ENCODE results near the gene MTREX. TPM values are rescaled to one million over a fixed set of nuclear protein-coding genes. Genes with fewer than 3 reads are reported as not detected.
"Not testable (repeated sequence)": the region's sequence is repeated elsewhere in the genome, so short reads cannot be mapped to it uniquely, and the experiment has no call there.

Gene MTREX
- polyA plus RNA-seq, result 10 to 100 TPM; 15.4 to 20.7 (median 18.0) TPM

DNA sequence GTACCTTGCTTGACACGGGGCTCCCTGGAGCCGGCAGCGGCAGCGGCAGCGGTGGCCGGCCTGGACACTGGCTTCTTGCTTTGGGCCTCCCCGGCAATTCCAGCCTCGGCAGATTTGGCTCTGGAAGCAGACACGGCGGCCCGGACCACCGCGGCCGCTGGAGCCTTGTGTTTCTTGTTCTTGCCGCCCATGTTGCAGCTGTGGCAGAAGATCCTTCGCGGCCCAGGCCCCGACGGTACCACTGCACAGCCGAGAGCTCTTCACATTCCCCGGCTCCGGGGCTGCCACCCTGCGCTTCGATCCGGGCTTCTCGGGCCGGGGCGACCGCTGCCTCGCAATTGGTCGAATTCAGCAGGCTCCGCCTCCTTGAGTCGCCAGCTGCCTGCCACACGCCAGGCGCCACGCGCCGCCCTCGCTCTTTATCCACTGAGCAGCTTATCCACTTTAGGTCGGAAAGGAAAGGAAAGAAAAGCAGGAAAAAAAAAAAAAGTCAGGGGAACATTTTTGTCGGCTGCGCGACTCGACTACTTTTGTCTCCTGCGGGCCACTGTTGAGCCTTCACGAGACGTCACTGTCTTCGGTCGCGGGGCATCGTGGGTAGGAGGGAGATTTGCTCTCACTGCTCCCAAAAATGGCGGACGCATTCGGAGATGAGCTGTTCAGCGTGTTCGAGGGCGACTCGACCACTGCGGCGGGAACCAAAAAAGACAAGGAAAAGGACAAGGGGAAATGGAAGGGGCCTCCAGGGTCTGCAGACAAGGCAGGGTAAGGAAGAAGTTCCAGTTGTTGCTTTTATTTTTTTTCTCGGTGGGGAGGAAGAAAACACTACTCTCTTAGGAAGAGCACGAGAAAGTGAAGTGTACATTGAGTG, at the start of gene MTREX, which contains the start of gene DHX29:
MTREX (plus strand) TSS at position 607 of the 871 bp plus-strand sequence; CDS start at position 632, 25 bp downstream.
DHX29 (minus strand) TSS at position 312 of the 871 bp plus-strand sequence; CDS start at position 191, 121 bp downstream.
- WGBS, 3 donors, result 0% methylated on average over 62 of the region's 62 CpGs

DNA sequence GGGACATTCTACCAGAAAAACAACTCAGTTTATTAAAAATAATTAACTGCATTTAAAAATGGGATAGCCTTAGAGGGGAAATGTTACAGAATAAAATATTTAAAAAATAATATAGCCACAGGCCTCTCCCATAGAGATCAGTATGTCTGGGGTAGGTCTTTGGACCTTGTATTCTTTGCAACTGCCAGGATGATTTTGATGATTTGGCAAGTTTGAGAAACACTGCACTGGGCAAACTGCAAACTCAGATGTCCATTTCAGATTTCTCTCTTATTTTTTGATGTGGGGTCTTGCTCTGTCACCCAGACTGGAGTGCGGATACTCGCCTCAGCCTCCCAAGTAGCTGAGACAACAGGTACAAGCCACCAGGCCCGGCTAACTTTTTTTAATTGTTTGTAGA, 49.5 kb upstream of the MTREX start:
- H3K27ac ChIP-seq (ENCODE audit: low read depth, low read length), result no peak overlapping the region
- 96 to 99% (median 97%) methylated on average over 3 of the region's 3 CpGs for WGBS, 3 donors

More for the DNA sequence above, at the start of gene MTREX, which contains the start of gene DHX29:
- H3K27ac ChIP-seq (ENCODE audit: low read depth, low read length), result peak within 1 kb of the TSS; percentile 43

DNA sequence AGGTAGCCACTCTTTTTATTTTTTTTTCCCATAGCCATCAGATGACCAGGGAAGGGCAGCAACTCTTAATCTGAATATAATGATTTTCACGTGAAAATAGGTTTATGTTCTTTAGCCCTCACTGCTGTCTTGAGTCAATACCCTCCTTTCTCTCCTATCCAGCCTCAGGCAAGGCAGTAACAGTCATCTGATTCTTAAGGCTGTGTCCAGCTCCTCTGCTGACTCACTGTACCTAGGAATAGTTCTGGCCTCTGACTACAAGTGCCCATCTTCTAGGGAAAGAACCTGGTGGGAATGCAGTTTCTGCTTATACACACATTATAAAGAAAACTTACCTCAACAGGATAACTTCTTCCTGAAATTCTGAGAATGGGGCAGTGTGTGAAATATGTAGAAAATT, 31.0 kb upstream of the MTREX start:
- no peak overlapping the region for H3K27ac ChIP-seq (ENCODE audit: low read depth, low read length)
- WGBS, 3 donors, result 71 to 91% (median 90%) methylated on average over 1 of the region's 1 CpG

DNA sequence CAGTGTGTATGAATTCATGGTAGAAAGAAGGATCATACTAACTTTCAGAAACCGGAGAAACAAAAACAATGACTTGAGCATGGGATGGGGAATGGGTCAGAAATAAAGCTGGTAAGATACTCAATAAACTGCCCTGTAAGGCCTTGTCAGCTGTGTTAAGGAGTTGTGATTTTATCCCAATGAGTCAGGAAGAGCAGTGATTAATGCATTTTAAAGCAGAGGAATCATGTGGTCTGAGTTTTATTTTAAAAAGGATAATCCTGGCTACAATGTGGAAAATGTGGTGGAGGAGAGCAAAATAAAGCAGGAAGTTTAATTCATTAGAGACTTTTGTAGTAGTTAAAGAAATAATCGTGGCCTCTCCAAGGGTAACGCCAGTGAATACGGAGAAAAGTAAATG, 29.0 kb upstream of the MTREX start:
- WGBS, 3 donors, result 91 to 95% (median 93%) methylated on average over 4 of the region's 4 CpGs

DNA sequence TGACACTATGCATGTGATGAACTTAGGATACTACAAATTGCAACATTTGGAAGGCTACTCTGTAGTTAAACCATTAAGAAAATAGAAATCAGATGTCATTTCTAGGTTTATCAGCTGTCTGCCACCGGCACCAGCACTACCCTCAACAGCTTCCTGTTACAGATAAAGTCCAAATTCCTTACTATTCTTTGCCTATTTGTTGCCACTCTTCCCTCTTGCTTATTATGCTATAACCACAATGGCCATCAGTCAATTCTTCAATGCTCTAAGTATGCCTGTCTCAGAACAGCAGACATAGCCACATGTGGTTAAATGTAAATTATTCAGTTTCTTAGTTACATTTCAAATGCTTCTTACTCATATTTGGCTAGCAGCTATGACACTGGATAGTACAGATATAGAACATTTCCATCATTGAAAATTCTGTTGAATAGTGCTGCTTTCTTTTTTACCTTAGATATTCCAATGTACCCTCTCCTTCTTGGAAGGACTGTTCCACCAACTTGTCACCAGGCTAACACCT, 21.3 kb upstream of the MTREX start:
- 53 to 63% (median 54%) methylated on average over 1 of the region's 1 CpG for WGBS, 3 donors
- no peak overlapping the region for H3K27ac ChIP-seq (ENCODE audit: low read depth, low read length)

More for the DNA sequence above, 29.0 kb upstream of the MTREX start:
- no peak overlapping the region for H3K27ac ChIP-seq (ENCODE audit: low read depth, low read length)

DNA sequence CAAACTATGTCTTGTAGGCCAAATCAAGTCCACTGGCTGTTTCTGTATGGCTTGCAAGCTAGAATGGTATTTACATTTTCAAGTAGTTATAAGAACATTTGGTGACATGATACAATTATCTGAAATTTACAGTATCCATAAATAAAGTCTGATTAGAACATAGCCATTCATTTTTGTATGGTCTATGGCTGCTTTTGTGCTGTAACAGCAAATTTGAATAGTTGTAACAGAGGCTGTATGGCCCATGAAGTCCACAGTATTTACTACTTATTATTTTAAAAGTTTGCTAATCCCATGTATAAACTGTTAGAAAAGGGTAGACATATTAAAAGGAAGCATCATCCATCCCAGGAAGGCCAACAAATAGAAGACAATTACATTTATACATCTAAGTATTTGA, 18.0 kb upstream of the MTREX start:
- H3K27ac ChIP-seq (ENCODE audit: low read depth, low read length), result no peak overlapping the region

DNA sequence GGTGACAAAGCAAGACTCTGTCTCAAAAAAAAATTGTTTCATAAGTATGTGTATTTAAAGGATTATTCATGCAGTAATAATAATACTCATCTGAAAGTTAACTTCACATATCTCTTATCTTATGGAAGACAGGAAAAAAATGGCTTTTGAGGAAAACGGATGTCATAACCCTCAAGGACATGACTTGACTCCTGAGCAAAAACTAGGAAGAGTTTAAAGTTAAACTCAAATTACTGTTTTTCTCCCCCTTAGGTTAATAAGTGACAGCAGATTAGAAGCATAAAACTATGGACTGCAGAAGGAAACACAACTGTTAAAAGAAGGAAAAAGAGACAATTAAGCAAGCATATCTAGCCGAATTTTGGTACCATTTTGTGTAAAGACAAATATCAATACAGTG, 16.8 kb upstream of the MTREX start:
- WGBS, 3 donors, result 62 to 96% (median 86%) methylated on average over 2 of the region's 2 CpGs
- H3K27ac ChIP-seq (ENCODE audit: low read depth, low read length), result no peak overlapping the region

DNA sequence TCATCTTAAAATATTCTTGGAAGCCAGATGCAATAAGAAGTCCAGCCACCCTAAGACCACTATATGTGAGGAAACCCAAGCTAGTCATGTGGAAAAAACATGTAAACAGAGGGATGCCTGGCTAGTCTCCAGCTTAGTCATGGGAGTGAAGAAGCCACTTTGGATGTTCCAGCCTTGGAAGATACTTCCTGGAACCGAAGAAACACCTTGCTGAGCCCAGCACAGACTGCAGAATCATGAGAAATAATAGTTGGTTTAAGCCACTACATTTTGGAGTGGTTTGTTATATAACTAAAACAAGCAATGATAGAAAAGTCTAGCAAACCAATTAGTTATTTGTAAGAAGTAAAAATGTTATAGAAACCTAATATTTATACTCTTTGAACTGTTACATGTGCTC, 12.9 kb upstream of the MTREX start:
- H3K27ac ChIP-seq (ENCODE audit: low read depth, low read length), result no peak overlapping the region
- 91 to 100% (median 96%) methylated on average over 1 of the region's 1 CpG for WGBS, 3 donors

DNA sequence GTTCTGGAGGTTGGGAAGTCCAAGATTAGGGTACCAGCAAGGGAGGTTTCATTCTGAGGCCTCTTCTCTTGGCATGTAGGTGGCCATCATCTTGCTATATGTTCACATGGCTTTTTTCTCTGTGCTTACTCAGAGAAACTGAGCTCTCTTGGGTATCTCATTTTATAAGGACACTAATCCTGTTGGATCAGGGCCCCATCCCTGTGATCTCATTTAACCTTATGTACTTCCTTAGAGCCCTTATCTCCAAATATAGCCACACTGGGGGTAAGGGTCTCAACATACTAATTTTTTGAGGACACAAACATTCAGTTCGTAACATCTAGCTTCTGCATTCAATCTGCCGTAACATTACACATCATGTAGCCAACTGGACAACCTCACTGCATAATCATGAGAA, 6.9 kb upstream of the MTREX start:
- no peak overlapping the region for H3K27ac ChIP-seq (ENCODE audit: low read depth, low read length)
- WGBS, 3 donors, result 98 to 100% (median 99%) methylated on average over 2 of the region's 2 CpGs

DNA sequence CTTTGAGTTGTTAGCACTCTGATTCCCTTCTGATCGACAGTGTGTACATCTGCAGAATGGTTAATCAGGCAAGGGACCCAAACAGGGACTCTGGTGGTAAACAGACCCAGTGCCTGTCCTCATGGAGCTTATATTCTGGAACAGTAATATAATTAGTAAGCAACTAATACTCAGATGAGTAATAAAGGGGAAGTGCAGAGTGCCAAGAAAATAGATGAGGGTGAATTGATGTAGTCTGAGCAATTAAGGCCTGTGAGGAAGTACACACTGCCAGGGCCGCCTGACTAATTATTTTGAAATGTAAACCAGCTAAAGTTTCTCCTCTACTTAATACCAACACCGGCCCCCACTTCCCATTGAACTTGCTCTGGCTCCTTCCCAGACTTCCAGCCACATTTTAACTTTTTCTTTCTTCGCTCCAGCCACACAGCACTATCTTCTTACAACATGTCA, 4.5 kb upstream of the MTREX start:
- H3K27ac ChIP-seq (ENCODE audit: low read depth, low read length), result no peak overlapping the region
- 44 to 55% (median 49%) methylated on average over 4 of the region's 4 CpGs for WGBS, 3 donors

DNA sequence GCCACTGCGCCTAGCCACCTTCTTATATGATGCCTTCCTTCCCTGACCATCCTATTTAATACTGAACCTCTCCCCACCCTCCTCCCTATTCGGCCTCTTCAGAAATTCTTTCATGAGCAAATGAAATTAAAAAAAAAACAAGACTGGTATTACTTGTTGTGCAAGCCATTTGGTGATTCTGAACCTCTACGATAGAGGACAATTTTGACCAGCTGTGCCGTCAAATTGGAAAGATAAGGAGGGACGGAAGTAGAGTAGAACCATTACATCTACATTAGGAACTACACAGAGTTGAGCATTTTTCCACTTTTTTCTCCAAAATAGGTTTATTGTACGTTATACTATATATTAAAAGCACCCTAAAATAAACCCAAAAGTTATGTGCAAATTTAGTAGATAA, 3.2 kb upstream of the MTREX start:
- WGBS, 3 donors, result 70 to 96% (median 91%) methylated on average over 6 of the region's 6 CpGs

DNA sequence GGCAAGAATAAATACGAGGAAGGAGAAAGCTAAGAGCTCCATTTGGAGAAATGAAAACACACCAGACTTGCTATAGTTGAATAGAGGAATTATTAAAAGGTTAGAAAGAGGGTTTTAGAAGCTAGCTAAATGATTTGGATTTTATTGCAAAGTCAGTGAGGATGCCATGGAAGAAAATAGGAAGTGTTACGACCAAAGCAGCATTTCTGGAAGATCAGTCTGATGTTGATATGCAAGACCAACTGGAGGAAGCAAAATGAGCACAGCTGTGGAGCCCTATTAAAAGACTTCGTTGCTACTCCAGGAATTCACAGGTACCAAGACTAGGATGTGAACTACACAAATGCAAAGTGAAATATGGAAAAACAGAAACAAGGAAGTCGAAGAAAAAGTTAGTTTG, 2.4 kb upstream of the MTREX start:
- H3K27ac ChIP-seq (ENCODE audit: low read depth, low read length), result no peak overlapping the region
- 54 to 67% (median 55%) methylated on average over 4 of the region's 4 CpGs for WGBS, 3 donors

More for the DNA sequence above, 3.2 kb upstream of the MTREX start:
- no peak overlapping the region for H3K27ac ChIP-seq (ENCODE audit: low read depth, low read length)

DNA sequence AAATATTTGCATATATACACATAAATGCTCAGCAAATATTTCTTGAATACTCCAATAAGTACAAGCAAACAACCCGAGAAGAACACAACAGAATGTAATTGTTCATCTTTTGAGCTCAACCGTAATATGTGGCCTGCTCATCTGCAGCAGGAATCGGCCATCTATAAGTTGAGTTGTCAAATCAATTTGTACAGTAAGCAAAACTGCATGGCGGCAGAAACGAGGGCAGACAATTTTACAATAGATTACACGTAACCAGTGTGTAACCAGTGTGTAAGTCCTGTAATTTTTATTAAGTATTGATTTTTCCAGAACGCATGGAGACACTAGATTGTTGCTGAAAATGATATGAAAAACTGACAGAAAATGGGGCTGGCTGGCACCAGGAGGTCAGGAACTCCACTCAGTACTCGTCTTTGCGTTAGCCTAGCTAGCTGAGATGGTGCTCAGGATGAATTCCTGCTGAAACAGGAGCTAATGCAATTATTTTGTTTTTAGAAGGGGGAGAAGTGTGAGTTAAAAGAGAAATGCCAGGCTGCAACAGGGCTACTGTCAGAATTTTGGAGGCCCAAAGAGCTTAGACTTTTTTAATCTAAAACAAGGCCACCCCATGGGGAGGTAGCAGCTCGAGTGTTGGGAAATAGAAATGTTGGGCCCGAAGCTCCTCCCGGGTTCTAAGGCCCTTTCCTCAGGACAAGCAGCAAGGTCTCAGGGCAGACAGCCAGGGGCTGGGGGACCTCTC, 977 bp upstream of the MTREX start:
- H3K27ac ChIP-seq (ENCODE audit: low read depth, low read length), result peak overlapping the region; percentile 43
- 3 to 15% (median 12%) methylated on average over 12 of the region's 12 CpGs for WGBS, 3 donors

DNA sequence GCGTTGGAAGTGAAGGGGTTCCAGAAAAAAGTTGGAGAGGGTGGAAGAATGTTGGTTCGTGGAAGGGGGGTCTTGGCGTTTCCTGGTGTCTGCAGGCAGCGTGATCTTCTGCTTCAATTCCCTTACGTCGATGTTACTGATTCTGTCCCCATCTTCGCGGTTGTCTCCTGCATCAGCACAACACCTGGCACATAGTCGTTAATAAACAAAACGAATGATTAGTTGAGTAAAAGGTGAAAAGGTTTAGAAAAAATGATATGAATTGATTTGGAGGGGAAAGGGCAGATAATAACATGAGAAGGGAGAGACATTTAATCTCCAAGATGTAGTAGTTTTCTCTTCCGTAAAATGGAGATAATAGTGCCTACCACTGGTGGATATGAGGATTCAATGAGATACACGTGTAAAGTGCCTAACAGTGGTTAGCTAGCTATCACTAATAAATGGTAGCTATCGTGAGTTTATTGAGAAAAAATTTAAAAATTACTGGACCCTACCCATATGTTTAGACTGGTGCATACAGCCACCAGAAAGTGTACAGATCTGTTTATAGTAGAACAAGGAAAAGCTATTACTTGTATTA, 556 bp downstream of the MTREX start:
- H3K27ac ChIP-seq (ENCODE audit: low read depth, low read length), result peak overlapping the region; percentile 29
- WGBS, 3 donors, result 0 to 1% (median 0%) methylated on average over 13 of the region's 13 CpGs

DNA sequence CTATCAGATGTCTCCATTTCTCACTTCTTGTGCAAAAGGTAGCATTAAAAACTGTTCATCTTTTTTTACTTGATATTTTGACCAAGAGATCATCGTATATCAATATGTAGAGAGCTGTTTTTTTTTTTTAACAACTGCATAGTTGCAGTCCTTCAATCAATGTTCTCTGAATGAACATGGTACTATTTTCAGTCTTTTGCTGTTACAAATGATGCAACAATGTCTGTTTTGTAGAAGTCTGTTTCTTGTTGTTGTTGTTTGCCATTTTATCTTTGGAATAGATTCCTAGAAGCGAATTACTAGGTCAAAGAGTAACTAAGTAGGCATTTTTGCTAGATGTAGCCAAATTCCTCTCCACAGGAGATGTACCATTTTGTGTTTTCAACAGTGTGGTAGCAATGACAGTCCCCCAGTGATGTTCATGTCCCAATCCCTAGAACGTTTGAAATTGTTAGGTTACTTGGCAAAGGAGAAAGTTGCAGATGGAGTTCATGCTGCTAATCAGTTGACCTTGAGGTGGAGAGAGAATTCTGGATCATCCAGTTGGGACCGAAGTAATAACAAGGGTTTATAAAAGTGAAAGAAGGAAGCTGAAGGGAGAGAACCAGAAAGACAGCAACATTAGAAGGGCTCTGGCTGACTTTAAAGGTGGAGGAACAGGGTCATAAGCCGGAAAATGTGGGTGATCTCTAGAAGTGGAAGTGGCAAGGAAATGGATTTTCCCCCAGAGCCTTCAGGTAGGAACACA, 6.3 kb downstream of the MTREX start:
- WGBS, 3 donors, result 55 to 78% (median 78%) methylated on average over 5 of the region's 5 CpGs

DNA sequence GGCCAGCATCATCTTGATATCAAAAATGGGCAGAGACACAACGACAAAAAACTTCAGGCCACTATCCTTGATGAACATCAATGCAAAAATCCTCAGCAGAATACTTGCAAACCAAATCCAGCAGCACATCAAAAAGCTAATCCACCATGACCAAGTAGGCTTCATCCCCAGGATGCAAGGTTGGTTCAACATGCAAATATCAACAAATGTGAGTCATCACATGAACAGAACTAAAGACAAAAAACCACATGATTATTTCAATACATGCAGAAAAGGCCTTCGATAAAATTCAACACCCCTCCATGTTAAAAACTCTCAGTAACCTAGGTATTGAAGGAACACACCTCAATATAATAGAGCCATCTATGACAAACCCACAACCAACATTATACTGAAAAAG, 8.5 kb downstream of the MTREX start:
- WGBS, 3 donors, result 99 to 100% (median 99%) methylated on average over 2 of the region's 2 CpGs
- H3K27ac ChIP-seq (ENCODE audit: low read depth, low read length), result no peak overlapping the region

More for the DNA sequence above, 6.3 kb downstream of the MTREX start:
- no peak overlapping the region for H3K27ac ChIP-seq (ENCODE audit: low read depth, low read length)

DNA sequence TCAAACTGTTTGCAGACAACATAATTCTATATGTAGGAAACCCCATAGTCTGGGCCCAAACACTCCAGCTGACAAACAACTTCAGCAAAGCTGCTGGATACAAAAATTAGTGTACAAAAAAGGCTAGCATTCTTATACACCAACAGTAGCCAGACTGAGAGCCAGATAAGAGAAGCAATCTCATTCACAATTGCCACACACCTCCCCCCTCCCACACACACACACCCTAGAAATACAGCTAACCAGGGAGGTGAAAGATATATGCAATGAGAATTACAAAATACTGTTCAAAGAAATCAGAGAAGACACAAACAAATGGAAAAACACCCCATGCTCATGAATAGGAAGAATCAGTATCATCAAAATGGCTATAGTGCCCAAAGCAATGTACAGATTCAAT, 9.0 kb downstream of the MTREX start:
- no peak overlapping the region for H3K27ac ChIP-seq (ENCODE audit: low read depth, low read length)

DNA sequence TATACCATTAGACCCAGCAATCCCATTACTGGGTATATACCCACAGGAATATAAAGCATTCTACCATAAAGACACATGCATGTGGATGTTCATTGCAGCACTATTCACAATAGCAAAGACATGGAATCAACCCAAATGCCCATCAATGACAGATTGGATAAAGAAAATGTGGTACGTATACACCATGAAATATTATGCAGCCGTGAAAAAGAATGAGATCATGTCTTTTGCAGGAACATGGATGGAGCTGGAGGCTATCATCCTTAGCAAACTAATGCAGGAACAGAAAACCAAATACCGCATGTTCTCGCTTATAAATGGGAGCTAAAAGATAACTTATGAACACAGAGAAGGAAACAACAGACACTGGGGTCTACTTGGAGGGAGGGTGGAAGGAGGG, 10.4 kb downstream of the MTREX start:
- not testable (repeated sequence) for H3K27ac ChIP-seq (ENCODE audit: low read depth, low read length)
- WGBS, 3 donors, result 98 to 99% (median 98%) methylated on average over 4 of the region's 4 CpGs
